ENCODE data around the gene GOLGA6B. TPM values are rescaled to one million over a fixed set of nuclear protein-coding genes. Genes with fewer than 3 reads are reported as not detected.
"Not testable (repeated sequence)": the region's sequence is repeated elsewhere in the genome, so short reads cannot be mapped to it uniquely, and the experiment has no call there.

GOLGA6B gene
- total and polyA plus RNA-seq, 2 experiments from 2014 or later = not detected

- H4K20me1 ChIP-seq (ENCODE audit: insufficient read depth, poor library complexity, severe bottlenecking); DNase-seq (ENCODE audit: low spot score): not testable (repeated sequence)
These were observed 11.2 kb downstream of the GOLGA6B start for GRCh38 chr15:72665706-72666105.

GRCh38 chr15:72669803-72670202 lies 15.3 kb downstream of the GOLGA6B start:
- H3K27me3 ChIP-seq; H4K20me1 ChIP-seq (ENCODE audit: insufficient read depth, poor library complexity, severe bottlenecking); DNase-seq (ENCODE audit: low spot score); H3K27ac ChIP-seq; H2AFZ ChIP-seq; H3K4me2 ChIP-seq; H3K79me2 ChIP-seq; H3K4me3 ChIP-seq; H3K4me1 ChIP-seq (ENCODE audit: insufficient read depth); H3K9me3 ChIP-seq (ENCODE audit: low read depth); H3K36me3 ChIP-seq (replicated peaks; ENCODE audit: insufficient read depth, low read depth); H3K9me2 ChIP-seq (replicated peaks; ENCODE audit: insufficient read depth): not testable (repeated sequence)
- WGBS (ENCODE audit: low lambda C conversion rate, missing lambda C conversion rate) = 93% methylated on average over 3 of the region's 6 CpGs

More at GRCh38 chr15:72665706-72666105, 11.2 kb downstream of the GOLGA6B start:
- WGBS (ENCODE audit: low lambda C conversion rate, missing lambda C conversion rate) = 79% methylated on average over 6 of the region's 11 CpGs
- not testable (repeated sequence) for H3K27ac ChIP-seq; H3K4me3 ChIP-seq; H3K4me2 ChIP-seq; H2AFZ ChIP-seq; H3K79me2 ChIP-seq; H3K27me3 ChIP-seq; H3K4me1 ChIP-seq (ENCODE audit: insufficient read depth); H3K9me2 ChIP-seq (replicated peaks; ENCODE audit: insufficient read depth); H3K36me3 ChIP-seq (replicated peaks; ENCODE audit: insufficient read depth, low read depth); H3K9me3 ChIP-seq (ENCODE audit: low read depth)

- not testable (repeated sequence) for H3K9me3 ChIP-seq (ENCODE audit: low read depth); H3K9me2 ChIP-seq (replicated peaks; ENCODE audit: insufficient read depth); H3K36me3 ChIP-seq (replicated peaks; ENCODE audit: insufficient read depth, low read depth); H3K27me3 ChIP-seq; H4K20me1 ChIP-seq (ENCODE audit: insufficient read depth, poor library complexity, severe bottlenecking); H3K4me1 ChIP-seq (ENCODE audit: insufficient read depth); H3K79me2 ChIP-seq; H3K4me3 ChIP-seq; H3K27ac ChIP-seq
- Histone ChIP-seq H2AFZ (peak overlapping the region; percentile 84), H3K4me2 (peak overlapping the region; percentile 89)
- TF ChIP-seq CTCF (IDR thresholded peaks at IDR 0.05; ENCODE audit: poor library complexity) = peak; percentile 47
- 6% methylated on average over 8 of the region's 8 CpGs for WGBS (ENCODE audit: low lambda C conversion rate, missing lambda C conversion rate)
- DNase-seq (ENCODE audit: low spot score) = peak; percentile 88
These were observed 16.3 kb downstream of the GOLGA6B start for GRCh38 chr15:72670656-72671352.

GRCh38 chr15:72671525-72671924 lies 17.0 kb downstream of the GOLGA6B start:
- Histone ChIP-seq H3K4me1 (ENCODE audit: insufficient read depth) (peaks cover 3% of the 10 kb centered on the region), H4K20me1 (ENCODE audit: insufficient read depth, poor library complexity, severe bottlenecking) (no peaks in the 10 kb centered on the region), H3K27ac (no peak overlapping the region), H2AFZ (no peak overlapping the region), H3K79me2 (no peaks in the 10 kb centered on the region), H3K36me3 (replicated peaks; ENCODE audit: insufficient read depth, low read depth) (no peaks in the 10 kb centered on the region), H3K9me2 (replicated peaks; ENCODE audit: insufficient read depth) (no peaks in the 10 kb centered on the region), H3K27me3 (peaks cover 6% of the 10 kb centered on the region), H3K9me3 (ENCODE audit: low read depth) (no peaks in the 10 kb centered on the region), H3K4me3 (no peak overlapping the region), H3K4me2 (no peak overlapping the region)
- DNase-seq (ENCODE audit: low spot score) = no peak
- 35% methylated on average over 3 of the region's 3 CpGs for WGBS (ENCODE audit: low lambda C conversion rate, missing lambda C conversion rate)
- TF ChIP-seq CTCF (IDR thresholded peaks at IDR 0.05; ENCODE audit: poor library complexity) = no peak
- TF ChIP-seq EZH2phosphoT487 (IDR thresholded peaks at IDR 0.05; ENCODE audit: low read depth, severe bottlenecking, unreplicated experiment) = no peak
- no peak for TF ChIP-seq EZH2 (IDR thresholded peaks at IDR 0.05; ENCODE audit: borderline replicate concordance)

All from hepatocyte (in vitro differentiated cells).